Measurements from ENCODE around the gene PKP3. TPM values are rescaled to one million over a fixed set of nuclear protein-coding genes. Genes with fewer than 3 reads are reported as not detected.

Gene PKP3
- total and polyA plus RNA-seq, 12 donors: 0.13 to 3.0 (median 0.72) TPM

DNA sequence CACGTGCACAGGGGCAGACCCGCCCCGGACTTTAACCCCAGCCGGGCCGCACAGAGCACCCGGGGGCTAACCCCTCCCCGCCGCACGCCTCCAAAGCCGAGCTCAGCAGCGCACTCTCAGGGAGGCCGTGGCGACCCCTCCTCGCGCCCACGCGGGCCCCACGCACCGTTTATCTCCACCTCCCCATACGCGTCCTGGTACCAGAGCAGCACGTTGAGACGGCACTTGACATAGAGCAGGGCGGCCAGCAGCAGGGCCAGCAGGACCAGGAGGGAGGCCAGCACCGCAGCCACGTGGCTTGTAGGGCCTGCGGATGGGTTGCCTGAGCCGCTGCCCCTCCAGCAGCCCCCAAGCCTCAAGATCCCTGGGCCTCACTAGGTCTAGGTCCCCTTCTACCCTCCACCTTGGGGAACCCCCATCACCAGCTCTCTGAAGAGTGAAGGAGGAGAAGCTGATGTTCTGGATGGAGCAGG, 13.7 kb downstream of the PKP3 start:
- 71 to 74% methylated on average over 28 of the region's 28 CpGs for WGBS, 2 donors
- peak overlapping the region in 8 of 10 donors; percentile 37 to 77 (median 57) for H3K27ac ChIP-seq
- TF ChIP-seq CTCF (IDR thresholded peaks at IDR 0.05): no peak
- no peak for DNase-seq
- H3K36me3 ChIP-seq: no peaks in the 10 kb centered on the region
- no peaks in the 10 kb centered on the region for H3K9me3 ChIP-seq
- peak overlapping the region in 7 of 10 donors; percentile 3 to 85 (median 69) for H3K4me3 ChIP-seq
- H3K27me3 ChIP-seq: no peaks in the 10 kb centered on the region
- intact Hi-C loops (cut with DNase I): loop anchor here in 6 of 10 donors (2.0 to 10.0 kb wide), 7 partner anchors 40 to 200 kb away; partner anchors contain the start of genes BET1L (in 1 of the 6), RIC8A (in 1 of the 6) and RNH1 (in 1 of the 6)
- ATAC-seq: peak in 3 of 8 donors; percentile 3 to 42 (median 3)
- peaks cover 6 to 24% (median 18%) of the 10 kb centered on the region in 9 donors for H3K4me1 ChIP-seq

- no peaks in the 10 kb centered on the region for H3K36me3 ChIP-seq
- no peak overlapping the region for H3K4me3 ChIP-seq
- ATAC-seq (no peak), DNase-seq (no peak)
- no peak for TF ChIP-seq CTCF (IDR thresholded peaks at IDR 0.05)
- H3K27me3 ChIP-seq: no peaks in the 10 kb centered on the region
- intact Hi-C loops (cut with DNase I): loop anchor here in 6 of 10 donors (5.0 to 10.0 kb wide), 6 partner anchors 39 to 201 kb away; partner anchors contain the start of genes BET1L (in 1 of the 6), RIC8A (in 1 of the 6) and RNH1 (in 1 of the 6)
- WGBS, 2 donors: 91 to 93% methylated on average over 15 of the region's 15 CpGs
- H3K4me1 ChIP-seq: peaks cover 6 to 31% (median 18%) of the 10 kb centered on the region in 9 donors
- H3K9me3 ChIP-seq: no peaks in the 10 kb centered on the region
- peak overlapping the region in 2 of 10 donors; percentile 22 to 62 for H3K27ac ChIP-seq
Measured at GRCh38 chr11:408154-409007, 14.4 kb downstream of the PKP3 start.

DNA sequence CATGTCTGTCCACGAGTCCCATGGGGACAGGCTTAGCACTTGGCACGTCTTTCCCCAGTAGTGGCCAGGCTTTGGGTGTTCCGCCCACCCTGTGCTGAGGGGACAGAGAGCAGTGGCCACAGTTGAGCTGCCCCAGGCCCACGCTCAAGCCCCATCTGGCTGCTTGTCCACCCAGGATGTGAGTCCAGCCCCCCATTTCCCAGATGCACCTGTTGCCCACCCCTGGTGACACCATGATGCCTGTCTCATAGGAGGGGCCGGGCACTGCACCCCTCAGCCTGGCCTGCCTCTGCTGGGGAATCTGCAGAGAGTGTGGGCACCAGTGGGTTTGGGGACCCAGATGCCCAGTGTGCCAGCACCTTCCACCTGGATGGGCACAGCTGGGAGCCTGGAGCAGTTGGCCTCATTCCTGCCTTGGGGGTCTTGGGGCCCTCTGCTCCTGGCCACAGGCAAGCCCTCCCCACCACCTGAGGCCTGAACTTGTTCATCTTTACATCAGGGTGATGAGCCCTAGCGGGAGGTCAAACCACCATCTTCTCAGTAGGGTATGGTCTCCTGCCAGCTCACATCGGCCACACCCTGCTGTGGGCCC, 15.1 kb downstream of the PKP3 start:
- TF ChIP-seq CTCF (IDR thresholded peaks at IDR 0.05): no peak
- H3K27ac ChIP-seq: peak overlapping the region in 1 of 10 donors; percentile 22
- H3K4me3 ChIP-seq: no peak overlapping the region
- 81 to 87% methylated on average over 7 of the region's 7 CpGs for WGBS, 2 donors
- no peaks in the 10 kb centered on the region for H3K36me3 ChIP-seq
- peaks cover 6 to 32% (median 18%) of the 10 kb centered on the region in 9 donors for H3K4me1 ChIP-seq
- DNase-seq (no peak), ATAC-seq (no peak)
- intact Hi-C loops (cut with DNase I): loop anchor here in 6 of 10 donors (5.0 to 10.0 kb wide), 6 partner anchors 38 to 202 kb away; partner anchors contain the start of genes BET1L (in 1 of the 6), RIC8A (in 1 of the 6) and RNH1 (in 1 of the 6)
- H3K27me3 ChIP-seq: no peaks in the 10 kb centered on the region
- no peaks in the 10 kb centered on the region for H3K9me3 ChIP-seq

Measured in heart right ventricle (tissue), 16 donors.